ENCODE measurements around the gene NR5A2.

DNA sequence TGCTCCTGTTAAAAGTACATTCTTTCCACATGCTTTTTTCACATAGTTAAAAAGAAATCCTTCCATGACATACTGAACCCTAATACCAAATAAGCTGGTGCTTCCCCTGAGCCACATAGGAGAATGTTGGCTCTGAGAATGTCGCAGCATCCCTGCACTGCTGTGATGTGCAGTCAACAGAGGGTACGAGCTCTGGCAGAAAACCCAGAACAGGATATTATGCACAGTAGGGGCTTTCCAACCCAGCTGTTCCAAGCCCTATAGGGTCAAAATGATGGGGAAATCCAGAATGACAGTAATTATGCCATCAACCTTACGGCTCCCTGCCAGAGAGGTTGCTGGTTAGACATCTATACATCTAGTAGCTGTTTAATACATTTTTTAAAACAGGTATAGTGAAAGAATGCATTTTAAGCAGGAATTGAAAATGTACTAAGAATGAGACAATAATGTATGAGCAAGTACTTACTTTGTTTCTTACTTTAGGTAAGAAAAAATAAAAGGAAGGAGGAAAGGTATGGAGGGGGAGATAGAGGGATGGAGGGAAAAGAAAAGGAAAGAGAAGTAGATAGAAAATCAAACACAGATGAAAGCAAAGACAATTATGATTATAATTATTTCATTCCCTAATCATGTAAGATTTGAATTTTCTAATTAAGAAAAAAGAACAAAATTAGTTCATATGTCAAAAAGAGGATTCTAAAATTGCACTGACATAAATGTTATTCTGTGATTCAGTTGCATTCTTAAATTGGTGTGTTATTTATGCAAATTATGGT, 126.0 kb downstream of the NR5A2 start:
- no peak for TF ChIP-seq FOXM1 (IDR thresholded peaks at IDR 0.05; ENCODE audit: borderline replicate concordance)
- no peak for TF ChIP-seq HDGF (IDR thresholded peaks at IDR 0.05; ENCODE audit: borderline replicate concordance)
- no peak for TF ChIP-seq FOXK2 (IDR thresholded peaks at IDR 0.05)

Measured in HEK293T (cell line).